NCI-H2171 treated with DMSO at 0.1 percent for 48 hours (cell line): ENCODE results near the gene ASCL5.
A peak's percentile ranks its signal among the peaks of the same experiment; 100 is the strongest.

ENCODE experiments used
- DNase-seq: peaks from one replicate; lab custom pipeline; 2025; lab: John Stamatoyannopoulos, UW

Gene ASCL5

DNA sequence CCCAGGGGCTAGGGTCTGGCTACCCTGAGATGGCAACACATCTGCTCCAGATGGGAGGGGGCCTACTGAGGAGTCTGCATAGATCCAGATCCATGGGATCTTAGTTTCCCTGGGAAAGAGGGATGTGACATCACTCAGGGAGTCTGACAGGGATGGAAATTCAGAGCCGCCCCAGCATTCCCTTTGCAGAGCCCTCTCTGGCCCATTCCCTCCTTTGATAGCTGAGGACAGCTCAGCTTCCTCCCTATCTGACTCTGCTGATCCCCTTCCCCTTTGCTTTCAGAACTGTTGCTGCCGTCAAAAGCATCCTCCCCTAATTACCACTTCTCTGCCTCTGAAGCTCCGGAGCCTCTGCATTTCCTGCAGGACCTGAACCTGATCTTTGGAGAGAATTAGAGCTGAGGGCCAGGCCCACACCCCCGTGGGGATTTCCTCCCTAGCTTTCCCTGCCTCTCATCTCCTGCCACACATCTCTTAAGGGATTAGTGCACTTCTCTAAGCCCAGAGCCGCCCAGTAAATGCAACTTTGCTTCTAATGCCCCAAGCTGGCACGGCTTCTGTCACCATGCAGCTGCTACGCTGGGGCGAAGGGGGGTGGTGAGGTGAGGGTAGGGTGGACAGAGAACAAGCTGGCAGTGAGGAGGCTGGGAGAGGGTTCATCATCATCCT is 9.5 kb upstream of the ASCL5 start:
- no peak for DNase-seq

DNA sequence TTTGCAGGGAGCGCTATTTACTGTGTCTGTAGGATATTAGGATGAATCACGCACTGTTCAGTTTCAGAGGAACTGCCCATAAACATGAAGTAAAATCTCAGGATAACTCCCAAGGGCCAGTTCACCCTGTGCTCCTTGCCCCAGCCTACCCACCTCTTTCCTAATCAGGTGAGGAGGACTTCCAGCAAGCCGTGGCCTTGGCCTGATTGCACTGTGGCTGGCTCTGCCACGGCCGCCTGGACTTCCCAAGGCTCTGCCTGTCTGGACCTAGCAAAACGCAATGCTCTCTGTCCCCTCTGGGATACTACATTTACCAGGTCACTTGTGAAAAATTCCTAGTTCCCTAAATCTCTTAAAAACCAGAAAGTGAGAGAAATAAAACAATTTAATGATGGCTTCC is 7.4 kb upstream of the ASCL5 start:
- DNase-seq = no peak

DNA sequence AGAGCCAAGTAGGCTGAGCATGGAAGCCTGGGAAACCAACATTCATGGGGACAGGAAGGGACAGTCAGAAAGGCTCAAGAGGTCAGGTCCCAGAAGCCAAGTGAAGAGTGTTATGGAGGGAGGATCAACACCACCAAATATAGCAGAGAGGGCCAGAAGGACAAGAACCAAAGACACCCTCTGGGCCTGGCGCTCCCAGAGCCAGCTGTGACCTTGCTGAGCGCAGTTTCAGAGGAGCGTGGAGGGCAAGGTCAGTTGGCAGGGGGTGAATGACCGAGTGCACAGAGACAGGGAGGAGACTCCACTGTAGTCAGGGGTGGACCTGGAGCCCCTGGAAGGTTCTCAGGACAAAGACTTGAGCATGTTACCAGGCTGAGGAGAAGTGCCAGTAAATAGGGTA is 4.4 kb upstream of the ASCL5 start:
- DNase-seq = no peak

DNA sequence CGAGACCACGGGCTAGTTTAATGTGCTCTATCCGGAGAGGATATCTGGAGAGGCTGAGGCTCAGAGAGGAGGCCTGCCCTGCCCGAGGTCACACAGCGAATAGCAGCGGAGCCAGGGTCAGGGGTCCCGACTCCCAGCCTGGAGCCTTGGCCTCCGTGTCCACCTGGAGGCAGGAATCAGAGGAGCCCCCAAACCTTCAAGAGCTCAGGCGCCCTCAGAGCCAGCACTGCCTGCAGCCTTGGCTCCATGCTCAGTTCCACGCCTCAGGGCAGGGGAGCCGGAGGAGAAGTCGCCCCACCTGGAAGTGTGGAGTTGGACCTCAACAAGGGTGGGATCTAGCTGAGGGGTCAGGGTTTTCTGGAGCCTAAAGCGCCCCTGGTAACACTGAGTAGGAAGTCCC is 2.0 kb upstream of the ASCL5 start:
- DNase-seq = no peak

DNA sequence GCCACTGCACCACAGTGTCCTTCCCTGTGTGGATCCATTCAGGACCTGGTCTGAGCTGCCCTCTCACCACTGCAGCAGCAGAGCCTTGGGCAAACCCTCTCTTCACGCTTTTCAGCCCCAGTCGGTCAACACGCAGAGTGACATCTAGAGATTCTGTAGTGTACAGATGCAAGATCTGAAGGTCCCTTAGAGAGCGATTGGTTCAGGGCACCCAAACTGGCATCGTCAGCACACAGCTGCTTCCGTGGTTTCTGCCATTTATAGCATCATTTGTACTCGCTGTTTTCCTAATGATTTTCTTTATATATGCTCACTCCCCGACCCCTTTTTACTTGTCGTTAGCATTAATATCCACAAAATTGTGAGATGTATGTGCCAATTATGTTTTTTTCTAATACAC is 1.5 kb upstream of the ASCL5 start:
- DNase-seq = no peak

DNA sequence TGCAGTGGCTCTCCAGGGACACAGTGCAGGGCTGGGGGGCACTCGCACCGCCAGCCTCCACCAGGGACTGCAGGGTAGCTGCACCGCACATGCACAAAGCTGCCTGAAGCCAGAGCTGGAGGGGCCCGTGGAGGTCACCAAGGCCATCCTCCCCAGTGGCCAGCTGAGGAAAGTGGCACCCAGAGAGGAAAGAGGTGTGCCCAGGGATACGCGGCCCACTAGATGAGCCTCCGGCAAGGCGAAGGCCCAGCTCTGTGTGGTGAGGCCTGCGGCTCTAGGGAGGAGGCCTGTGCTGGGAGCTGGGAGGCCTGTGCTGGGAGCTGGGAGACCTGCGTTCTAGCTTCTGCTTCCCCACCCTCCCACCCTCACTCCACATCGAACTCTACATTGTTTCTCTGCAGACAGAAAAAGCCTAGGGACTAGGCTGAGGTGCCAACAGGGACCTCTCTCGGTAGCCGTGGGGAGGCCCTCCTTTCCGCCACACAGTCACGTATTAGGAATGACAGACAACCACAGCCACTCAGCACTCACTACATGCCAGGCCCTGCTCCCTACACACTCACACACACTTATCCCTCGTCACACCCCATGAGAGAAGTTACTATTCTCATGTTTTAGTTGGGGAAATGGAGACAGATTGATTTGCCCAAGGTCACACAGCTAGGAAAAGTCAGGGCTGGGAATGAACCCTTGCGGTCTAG is 921 bp upstream of the ASCL5 start:
- no peak for DNase-seq

DNA sequence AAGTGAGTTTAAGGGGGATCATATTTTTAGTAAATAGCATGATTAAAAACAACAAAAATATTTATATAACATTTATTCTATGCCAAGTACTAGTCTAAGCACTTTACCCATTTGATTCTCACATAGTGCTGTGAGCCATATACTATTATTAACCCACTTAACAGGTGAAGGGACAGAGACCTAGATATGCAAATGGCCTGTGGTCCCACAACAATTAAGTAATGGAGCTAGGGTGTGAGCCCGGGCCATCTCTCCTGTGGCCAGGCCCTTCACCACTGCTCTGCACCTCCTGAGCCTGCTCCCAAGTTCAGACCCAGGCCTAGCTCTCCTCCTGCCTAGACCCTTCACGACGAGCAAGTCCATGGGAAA is 537 bp downstream of the ASCL5 start:
- no peak for DNase-seq

DNA sequence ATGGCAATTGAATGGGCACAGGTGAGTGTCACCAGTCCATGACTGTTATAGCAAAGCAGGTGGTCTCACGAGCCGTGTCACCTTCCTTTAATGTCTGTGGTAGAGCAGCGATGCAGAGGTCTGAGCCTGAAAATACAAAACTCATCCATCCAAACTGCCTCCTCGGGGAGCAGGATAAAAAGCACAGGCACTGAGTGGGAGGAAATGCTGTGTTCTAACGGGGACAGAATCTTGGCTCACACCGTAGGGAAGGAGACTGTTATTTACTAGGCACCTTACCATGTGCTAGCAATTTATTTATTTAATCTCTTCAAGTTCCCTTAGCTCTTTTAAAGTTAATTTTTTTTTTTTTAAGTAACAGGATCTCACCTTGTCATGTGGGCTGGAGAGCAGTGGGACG is 1.2 kb downstream of the ASCL5 start:
- no peak for DNase-seq

DNA sequence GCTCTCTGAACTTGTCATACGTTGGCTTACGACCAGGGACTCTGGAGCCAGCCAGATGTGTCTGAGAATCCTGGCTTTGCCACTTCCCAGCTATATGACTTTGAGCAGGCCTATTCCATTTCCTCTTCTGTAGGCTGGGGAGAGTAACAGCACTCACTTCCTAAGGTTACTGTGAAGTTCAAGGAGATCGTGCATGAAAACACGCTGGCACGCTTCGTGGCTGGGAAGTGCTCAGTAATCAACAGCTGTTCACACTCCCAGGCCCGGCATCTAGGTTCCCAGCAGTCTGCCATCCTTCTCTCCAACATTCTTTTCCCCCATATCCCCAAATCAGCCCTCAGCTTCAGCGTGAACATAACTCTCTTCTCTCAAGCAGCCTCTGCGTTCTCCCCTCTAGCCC is 2.0 kb downstream of the ASCL5 start:
- DNase-seq = peak; percentile 56

DNA sequence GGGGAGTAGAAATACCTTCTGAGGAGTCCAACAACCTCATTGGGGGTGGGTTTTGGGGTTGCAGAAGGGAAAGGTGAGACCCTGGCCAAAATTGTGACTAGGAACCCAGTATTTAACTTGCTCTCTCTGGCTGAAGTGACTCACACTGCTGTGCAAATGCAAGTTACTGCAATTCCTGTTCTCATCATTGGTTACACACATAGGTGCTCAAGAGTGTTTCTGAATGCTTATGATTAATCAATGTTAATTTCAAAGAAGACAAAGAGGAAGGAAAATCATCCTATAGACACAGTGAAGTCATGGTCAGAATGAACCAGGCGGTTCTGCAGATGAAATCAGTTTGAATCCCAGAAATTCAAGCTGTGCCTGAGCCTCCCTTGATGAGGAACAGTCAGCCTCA is 3.1 kb downstream of the ASCL5 start:
- no peak for DNase-seq

DNA sequence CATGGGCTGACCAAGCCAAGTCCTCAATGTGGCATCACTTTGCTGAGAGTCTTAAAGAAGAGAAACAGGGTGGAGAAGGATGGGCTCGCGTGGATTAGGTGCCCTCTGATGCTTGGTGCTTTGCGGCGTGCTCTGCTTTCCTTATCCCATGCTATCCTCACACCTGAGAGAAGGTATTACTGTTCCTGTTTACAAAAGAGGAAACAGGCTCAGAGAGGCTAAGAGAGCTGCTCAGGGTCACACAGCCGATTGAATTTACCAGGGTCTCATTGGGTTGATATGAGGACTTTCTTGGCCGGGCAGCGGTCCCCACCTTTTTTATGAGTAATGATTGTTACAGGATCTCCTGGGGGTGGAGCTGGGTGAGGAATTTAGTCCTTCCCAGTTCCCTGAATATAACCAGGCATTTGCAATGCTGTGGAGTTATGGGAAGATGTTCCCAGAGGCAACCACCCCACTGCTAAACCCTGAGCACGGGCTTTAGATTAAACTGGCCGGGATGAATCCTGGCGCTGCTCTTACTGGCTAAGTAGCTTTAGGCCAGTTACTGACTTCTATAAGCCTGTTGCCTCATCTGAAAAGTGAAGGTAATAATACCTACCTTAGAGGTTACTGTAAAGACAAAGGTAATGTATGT is 4.5 kb downstream of the ASCL5 start:
- DNase-seq = no peak

DNA sequence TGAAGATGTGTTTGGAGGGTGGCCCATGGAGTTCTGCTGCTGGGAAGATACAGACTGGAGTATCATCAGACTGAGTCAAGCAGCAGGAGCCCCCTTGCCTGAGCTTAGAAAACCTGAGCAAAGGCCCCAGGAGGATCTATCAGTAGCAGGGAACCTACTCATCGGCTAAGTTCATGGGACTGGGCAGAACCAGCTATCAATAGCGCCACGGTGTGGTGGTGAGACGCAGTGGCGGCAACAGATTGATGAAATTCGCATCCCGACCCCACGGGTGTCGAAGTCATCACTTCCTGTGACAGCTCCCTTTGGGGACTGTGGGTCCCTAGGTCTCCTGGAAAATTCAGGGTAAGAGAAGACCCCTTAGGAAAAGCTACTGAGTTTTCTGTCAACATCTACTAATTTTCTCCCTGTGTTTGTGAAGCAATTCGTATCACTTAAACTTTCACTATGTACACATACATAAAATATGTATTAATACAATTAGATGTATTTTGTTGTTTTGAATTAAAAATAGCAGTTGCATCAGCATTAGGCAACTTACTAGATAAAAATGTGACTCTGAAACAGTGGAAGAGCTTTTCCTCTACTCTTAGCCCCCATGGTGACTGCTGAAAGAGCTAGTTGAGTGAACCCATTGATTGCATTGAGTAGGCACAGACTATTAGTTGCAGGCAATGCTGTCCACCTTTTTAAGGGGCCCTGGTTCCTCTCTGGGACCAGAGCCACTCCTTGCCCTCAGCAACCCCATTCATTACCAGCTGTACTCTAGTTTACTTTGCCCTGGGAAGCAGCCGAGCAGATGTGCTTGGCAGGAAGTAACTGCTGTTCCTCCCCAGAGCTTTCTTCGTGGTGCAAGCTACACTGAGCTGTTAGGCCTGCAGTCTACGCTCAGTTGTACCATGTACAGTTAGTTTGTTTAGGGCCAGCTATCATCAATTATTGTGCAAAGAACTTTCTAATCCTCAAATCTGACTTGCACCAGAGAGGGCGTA is 7.5 kb downstream of the ASCL5 start:
- DNase-seq = peak; percentile 22

DNA sequence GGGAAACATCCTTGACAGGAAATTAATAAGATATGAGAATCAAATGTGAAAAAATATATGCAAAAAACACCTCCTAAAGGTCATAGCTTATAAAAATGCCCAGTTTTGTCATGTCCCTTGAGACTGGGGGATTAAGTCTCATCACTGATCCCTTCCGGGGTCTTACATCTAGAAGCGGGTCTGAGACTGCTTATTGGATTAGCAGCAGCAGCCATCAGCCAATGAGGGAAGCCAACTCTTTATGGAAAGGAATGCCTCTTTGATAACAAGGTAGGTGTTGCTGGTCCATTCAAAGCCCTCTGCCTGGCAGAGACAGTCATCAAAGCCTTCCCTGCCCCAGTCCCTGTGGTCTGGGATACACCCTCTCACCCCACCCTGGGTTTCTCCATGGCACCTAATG is 10.9 kb downstream of the ASCL5 start:
- DNase-seq = no peak

DNA sequence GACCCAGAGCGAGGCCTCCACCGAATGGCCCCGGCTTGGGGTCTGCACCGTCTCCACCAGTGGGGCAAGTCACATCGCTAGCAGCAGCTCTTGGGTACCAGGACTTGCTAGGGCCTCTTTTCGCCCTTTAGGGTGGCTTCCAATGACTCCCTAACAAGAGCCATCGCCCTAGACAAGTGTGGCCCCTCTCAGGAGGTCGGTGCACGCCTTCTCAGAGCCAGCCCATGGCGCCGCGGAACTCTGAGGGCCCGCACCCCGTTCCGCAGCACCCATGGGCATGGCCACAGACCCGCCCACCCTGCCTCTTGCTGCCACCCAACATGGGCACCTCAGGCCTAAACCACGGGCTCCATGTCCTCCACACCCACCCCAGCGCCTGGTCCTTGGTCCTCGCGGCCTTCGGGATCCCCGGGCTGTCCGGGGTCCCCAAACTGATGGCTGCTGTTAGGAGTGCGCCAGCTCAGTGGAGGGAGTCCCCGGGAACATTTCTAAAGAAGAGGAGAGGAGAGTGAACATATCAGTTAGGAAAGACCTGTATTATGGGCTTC is 11.5 kb downstream of the ASCL5 start:
- DNase-seq = no peak

DNA sequence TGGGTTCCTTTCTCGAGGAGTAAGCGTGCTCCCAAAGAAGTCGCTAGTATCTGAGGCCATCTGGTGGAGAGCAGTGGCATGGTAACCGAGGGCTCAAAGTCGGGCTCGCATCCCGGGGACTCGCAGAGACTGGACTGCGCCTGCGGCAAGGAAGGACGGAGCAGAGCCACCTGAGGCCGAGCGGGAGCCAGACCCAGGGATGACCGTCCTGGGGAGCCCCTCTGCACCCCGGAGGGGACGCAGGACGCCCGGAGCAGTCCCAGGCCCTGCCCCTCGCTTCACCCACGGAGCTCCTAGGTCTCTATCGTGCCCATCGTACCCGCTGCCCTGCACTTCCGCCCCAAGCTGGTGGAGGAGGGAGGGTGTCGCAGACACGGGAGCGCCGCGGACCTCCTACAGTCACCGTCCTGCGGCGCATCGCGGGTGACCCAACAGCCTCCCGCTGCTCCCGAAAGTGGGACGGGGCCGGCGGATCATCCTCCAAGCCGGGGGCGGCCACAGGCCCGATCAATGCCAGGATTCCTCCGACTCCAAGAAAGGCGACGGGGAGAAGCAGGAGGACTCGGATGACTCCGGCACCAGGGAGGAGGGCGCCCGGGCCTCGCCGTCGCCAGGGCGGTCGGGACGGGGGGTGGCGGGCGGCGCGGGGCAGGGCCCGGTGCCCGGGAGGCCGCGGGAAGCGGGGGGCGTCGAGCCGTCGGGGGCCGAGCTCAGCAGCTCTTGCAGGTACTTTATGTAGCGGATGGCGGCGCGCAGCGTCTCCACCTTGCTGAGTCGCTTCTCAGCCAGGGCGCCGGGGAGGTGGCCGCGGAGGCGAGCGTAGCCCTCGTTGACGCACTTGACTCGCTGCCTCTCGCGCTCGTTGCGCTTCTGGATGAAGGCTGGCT is 12.5 kb downstream of the ASCL5 start:
- DNase-seq = peak; percentile 98

DNA sequence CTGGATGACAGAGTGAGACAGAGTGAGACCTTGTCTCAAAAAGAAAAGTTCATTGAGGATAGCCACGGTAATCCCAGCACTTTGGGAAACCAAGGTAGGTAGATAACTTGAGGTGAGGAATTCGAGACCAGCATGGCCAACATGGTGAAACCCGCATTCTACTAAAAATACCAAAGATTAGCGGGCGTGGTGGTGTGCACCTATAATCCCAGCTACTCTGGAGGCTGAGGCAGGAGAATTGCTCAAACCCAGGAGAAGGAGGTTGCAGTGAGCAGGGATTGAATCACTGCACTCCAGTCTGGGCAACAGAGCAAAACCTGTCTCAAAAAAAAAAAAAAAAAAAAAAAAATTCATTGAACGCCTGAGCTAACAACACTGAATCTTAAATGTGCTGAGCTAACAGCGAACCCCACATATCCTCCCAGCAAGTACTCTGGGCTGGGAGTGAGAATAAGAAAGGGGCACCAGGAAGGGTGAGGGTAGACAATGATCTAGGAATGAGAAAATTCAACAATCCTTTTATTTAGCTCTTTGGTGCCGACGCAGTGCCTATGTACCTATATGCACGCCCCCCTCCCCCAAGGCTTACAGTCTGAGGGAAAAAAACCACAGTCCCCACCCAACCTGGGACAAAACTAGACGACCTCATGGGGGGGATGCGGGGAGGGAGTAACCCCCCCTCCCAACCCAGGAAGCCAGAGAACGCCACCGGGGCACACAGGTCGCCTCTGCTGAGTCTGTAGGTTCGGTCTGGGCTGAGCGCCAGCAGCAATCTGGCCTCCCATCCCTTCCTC is 13.3 kb downstream of the ASCL5 start:
- DNase-seq = peak; percentile 83

DNA sequence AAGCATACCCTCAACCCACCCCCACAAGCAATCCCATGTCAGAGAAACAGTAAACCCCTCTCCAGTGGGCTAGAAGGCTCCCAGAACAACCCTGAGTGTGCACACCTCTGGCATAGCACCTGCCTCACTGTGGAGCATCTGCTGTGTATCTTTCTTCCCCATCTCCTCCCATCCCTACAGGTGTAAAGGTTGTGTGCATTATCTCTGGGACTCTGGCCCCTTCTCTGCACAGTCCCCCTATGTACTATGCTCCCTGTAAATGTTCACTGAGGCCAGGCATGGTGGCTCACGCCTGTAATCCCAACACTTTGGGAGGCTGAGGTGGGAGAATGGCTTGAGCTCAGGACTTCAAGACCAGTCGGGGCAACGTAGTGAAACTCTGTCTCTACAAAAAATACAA is 14.1 kb downstream of the ASCL5 start:
- no peak for DNase-seq

DNA sequence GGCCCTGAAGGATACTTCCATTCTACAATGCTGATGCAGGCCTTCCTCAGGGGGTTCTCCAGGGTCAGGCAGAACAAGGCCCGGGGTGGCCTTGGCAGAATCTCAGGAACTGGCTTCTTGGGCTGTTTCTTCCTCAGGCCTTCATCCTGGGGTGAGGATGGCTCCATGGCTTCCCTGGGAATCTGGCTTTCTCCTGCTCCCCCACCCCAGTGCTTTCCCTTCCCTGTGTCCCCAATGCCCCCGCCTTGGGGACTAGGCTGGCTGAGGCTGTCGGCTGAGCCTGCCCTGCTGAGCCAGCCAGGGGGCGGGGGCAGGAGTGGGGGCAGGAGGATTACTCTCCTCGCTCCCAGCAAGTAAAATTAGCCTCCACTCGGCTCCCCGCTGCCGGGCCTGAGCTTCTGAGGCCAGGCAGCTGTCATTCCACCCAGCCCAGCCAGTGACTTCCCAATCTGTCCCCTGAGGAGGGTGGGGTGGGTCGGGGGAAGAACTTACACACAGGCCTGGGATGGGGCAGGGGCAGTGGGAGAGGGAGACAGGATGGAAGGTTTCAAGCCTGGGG is 14.7 kb downstream of the ASCL5 start, which contains the start of gene CACNA1S:
CACNA1S (minus strand) TSS at position 254 of the 559 bp plus-strand sequence; CDS start at position 167, 87 bp downstream.
- DNase-seq = no peak

DNA sequence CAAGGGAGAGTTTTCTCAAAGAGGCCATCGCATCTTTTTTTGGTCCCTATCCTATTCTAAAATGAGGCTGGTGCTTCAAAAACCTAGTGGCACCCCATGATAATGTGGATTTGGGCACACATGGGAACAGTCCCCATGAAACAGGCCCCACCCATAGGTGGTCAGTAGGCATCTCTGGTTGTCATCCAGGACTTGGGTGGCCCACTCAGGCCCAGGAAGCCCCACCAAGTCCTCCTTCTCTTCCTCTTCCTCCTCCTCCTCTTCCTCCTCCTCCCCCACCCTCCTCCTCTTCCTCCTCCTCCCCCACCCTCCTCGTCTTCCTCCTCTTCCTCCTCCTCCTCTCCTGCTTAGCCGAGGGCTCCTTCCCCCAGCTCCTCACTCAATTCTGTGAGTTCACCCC is 15.3 kb downstream of the ASCL5 start:
- DNase-seq = no peak

DNA sequence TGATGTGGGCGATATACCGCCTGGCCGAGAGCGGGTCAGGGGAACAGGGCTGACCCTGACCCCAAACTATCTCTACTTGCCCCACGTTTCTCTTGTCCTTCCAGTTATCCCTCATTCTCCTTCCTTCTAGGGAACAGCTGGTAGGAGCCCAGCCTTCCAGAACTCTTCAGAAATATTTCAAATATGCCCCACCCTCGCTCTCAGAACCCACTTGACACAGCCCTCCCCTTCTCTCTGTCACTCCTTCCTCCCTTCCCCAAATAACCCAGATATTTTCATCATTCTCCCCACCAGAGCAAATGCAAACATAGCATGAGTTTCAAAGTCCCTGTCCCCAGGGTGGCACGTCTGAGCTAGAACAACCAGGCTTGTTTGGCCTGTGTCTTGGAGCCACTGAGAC is 15.8 kb downstream of the ASCL5 start:
- DNase-seq = no peak
